CD14-positive monocyte (primary cell): Measurements from ENCODE around the gene ARHGEF37. TPM values are rescaled to one million over a fixed set of nuclear protein-coding genes. Genes with fewer than 3 reads are reported as not detected.

ENCODE experiments used
- DNase-seq, 3 donors: peaks; one replicate each; pipeline ENCODE4 v3.0.0-alpha.2; 2011 to 2022
- H2AFZ ChIP-seq: 2 replicates; pipeline ENCODE4 v1.6.0; 2012; ENCODE audit warnings: mild to moderate bottlenecking, low read depth, low read length, inconsistent platforms; ENCODE audit not compliant: insufficient read depth, poor library complexity, severe bottlenecking
- H3K27ac ChIP-seq, 2 donors: 1 replicate in 1 of 2; 2 replicates in 1 of 2; pipeline ENCODE4 v1.5.1; 2012 to 2013; ENCODE audit warnings: low read length in 2 of 2, control low read depth in 1 of 2, inconsistent platforms in 1 of 2, low read depth in 1 of 2, mild to moderate bottlenecking in 1 of 2
- H3K27me3 ChIP-seq, 2 donors: one replicate each; pipeline versions ENCODE4 v1.6.0 to v1.6.1; 2011 to 2013; ENCODE audit warnings: low read length in 2 of 2; ENCODE audit not compliant: control insufficient read depth in 2 of 2, insufficient read depth in 2 of 2
- H3K36me3 ChIP-seq, 2 donors: replicated peaks in 1 of 2; 1 replicate in 1 of 2; 2 replicates in 1 of 2; pipeline versions ENCODE4 v1.5.1 to v1.6.1; 2012 to 2013; ENCODE audit warnings: low read length in 2 of 2, control low read depth in 1 of 2, inconsistent platforms in 1 of 2, mild to moderate bottlenecking in 1 of 2; ENCODE audit not compliant: insufficient read depth in 2 of 2, control insufficient read depth in 1 of 2
- H3K4me1 ChIP-seq, 2 donors: 1 replicate in 1 of 2; 2 replicates in 1 of 2; pipeline versions ENCODE4 v1.5.1 to v1.6.1; 2012 to 2013; ENCODE audit warnings: low read length in 2 of 2, control low read depth in 1 of 2, inconsistent platforms in 1 of 2, mild to moderate bottlenecking in 1 of 2, moderate library complexity in 1 of 2; ENCODE audit not compliant: insufficient read depth in 2 of 2, control insufficient read depth in 1 of 2
- H3K4me2 ChIP-seq: replicated peaks from 2 replicates; pipeline ENCODE3; 2012; ENCODE audit warnings: low read length, moderate library complexity, mild to moderate bottlenecking; ENCODE audit not compliant: poor library complexity, severe bottlenecking; ENCODE audit errors: extremely low read depth
- H3K4me3 ChIP-seq, 3 experiments: fragments of 200-600 bp in 1 of 3; sonication (generic) in 1 of 3; replicated peaks in 1 of 3; 1 replicate in 2 of 3; 2 replicates in 1 of 3; pipeline ENCODE4 v1.5.1; 2011 to 2013; ENCODE audit warnings: low read length in 3 of 3, mild to moderate bottlenecking in 3 of 3, control low read depth in 2 of 3, low read depth in 2 of 3, inconsistent platforms in 1 of 3, moderate library complexity in 1 of 3
- H3K79me2 ChIP-seq: 2 replicates; pipeline ENCODE4 v1.6.0; 2012; ENCODE audit warnings: mild to moderate bottlenecking, control low read depth, inconsistent platforms, low read length, moderate library complexity; ENCODE audit not compliant: insufficient read depth
- H3K9ac ChIP-seq: 2 replicates; pipeline ENCODE4 v1.6.0; 2017; ENCODE audit warnings: low read length, mild to moderate bottlenecking; ENCODE audit not compliant: insufficient read depth, poor library complexity, severe bottlenecking
- H3K9me3 ChIP-seq, 2 donors: replicated peaks in 1 of 2; 1 replicate in 1 of 2; 2 replicates in 1 of 2; pipeline versions ENCODE4 v1.5.1 to v1.6.1; 2012 to 2013; ENCODE audit warnings: low read length in 2 of 2, control low read depth in 1 of 2; ENCODE audit not compliant: control insufficient read depth in 1 of 2, insufficient read depth in 1 of 2
- H4K20me1 ChIP-seq: 2 replicates; pipeline ENCODE4 v1.6.0; 2012; ENCODE audit warnings: mild to moderate bottlenecking, low read length, control low read depth, moderate library complexity; ENCODE audit not compliant: insufficient read depth
- H3K27ac Mint-ChIP-seq, 7 donors: one replicate each; pipeline ENCODE4 v1.8.0; 2020; ENCODE audit warnings: mild to moderate bottlenecking in 7 of 7, mixed read lengths in 7 of 7, moderate library complexity in 6 of 7, inconsistent platforms in 2 of 7
- H3K27me3 Mint-ChIP-seq, 3 donors: one replicate each; pipeline ENCODE4 v1.8.0; 2021 to 2022; ENCODE audit warnings: low read depth in 3 of 3, mild to moderate bottlenecking in 3 of 3, mixed read lengths in 3 of 3, moderate library complexity in 3 of 3, inconsistent platforms in 1 of 3
- H3K36me3 Mint-ChIP-seq, 2 donors: one replicate each; pipeline ENCODE4 v1.8.0; 2020; ENCODE audit warnings: mixed read lengths in 2 of 2, inconsistent platforms in 1 of 2, mild to moderate bottlenecking in 1 of 2
- H3K4me1 Mint-ChIP-seq: one replicate; pipeline ENCODE4 v1.8.0; 2020; ENCODE audit warnings: mild to moderate bottlenecking, mixed read lengths
- H3K4me3 Mint-ChIP-seq, 2 donors: one replicate each; pipeline ENCODE4 v1.8.0; 2020; ENCODE audit warnings: mild to moderate bottlenecking in 2 of 2, mixed read lengths in 2 of 2, moderate library complexity in 1 of 2
- H3K9me3 Mint-ChIP-seq, 7 donors: one replicate each; pipeline ENCODE4 v1.8.0; 2020 to 2022; ENCODE audit warnings: mixed read lengths in 7 of 7, mild to moderate bottlenecking in 6 of 7, moderate library complexity in 6 of 7, inconsistent platforms in 2 of 7
- CTCF ChIP-seq: fragments of 200-600 bp; IDR thresholded peaks from one replicate; pipeline ENCODE4 v1.8.0; 2022; ENCODE audit warnings: antibody characterized with exemption, mild to moderate bottlenecking
- whole genome bisulfite sequencing: methylation state at CpG from one replicate; pipeline ENCODE4 v1.1.5; 2013; ENCODE audit warnings: missing lambda C conversion rate; ENCODE audit not compliant: insufficient coverage; 5-methylcytosine and 5-hydroxymethylcytosine counted together
- intact Hi-C, 2 donors: fragments of 100-400 bp; cut with micrococcal nuclease; formaldehyde crosslinking; loops; one replicate each; pipeline versions ENCODE4 v1.15.0 to v1.15.1; 2023
- polyA plus RNA-seq, 3 donors: library from polyadenylated mRNA; depleted of rRNA in 1 of 3; unstranded in 2 of 3; stranded (reverse) in 1 of 3; fragments of 300-500 nt in 2 of 3; fragments of >200 nt in 1 of 3; fragmentation: Illumina TruSeq in 2 of 3; gene quantifications; 1 replicate in 2 of 3; 2 replicates in 1 of 3; pipeline ENCODE4 v1.2.3, GENCODE V29; 2012 to 2021

The ARHGEF37 gene
- polyA plus RNA-seq, 3 donors, result not detected

- Histone ChIP-seq H3K36me3 (peaks cover 52 to 82% of the 10 kb centered on the region in 2 donors), H4K20me1 (peaks cover 97% of the 10 kb centered on the region), H3K4me1 (peaks cover 11 to 12% of the 10 kb centered on the region in 2 donors), H3K4me3 (no peak overlapping the region), H3K4me2 (no peak overlapping the region), H3K9me3 (no peaks in the 10 kb centered on the region), H3K27me3 (no peaks in the 10 kb centered on the region), H2AFZ (no peak overlapping the region), H3K9ac (no peak overlapping the region), H3K79me2 (peaks cover 99% of the 10 kb centered on the region), H3K27ac (no peak overlapping the region)
- no peak for DNase-seq
- TF ChIP-seq CTCF, result no peak
- Mint-ChIP-seq H3K9me3 (no peaks in the 10 kb centered on the region), H3K27ac (peak overlapping the region in 2 of 7 donors; percentile 26 to 54), H3K4me3 (no peak overlapping the region), H3K27me3 (no peaks in the 10 kb centered on the region), H3K4me1 (peaks cover 19% of the 10 kb centered on the region), H3K36me3 (peaks cover 43 to 73% of the 10 kb centered on the region in 2 donors)
- 95% methylated on average over 5 of the region's 6 CpGs for WGBS
- intact Hi-C loops, result no loop called here
Measured at GRCh38 chr5:149541893-149542292, 39.4 kb upstream of the ARHGEF37 start.

GRCh38 chr5:149543361-149544027, 37.8 kb upstream of the ARHGEF37 start:
- H3K27ac Mint-ChIP-seq, result peak overlapping the region in 6 of 7 donors; percentile 43 to 81 (median 78)
- no peaks in the 10 kb centered on the region for H3K9me3 Mint-ChIP-seq
- H3K36me3 Mint-ChIP-seq, result peaks cover 46 to 73% of the 10 kb centered on the region in 2 donors
- Histone ChIP-seq H3K9me3 (no peaks in the 10 kb centered on the region), H3K9ac (no peak overlapping the region), H3K4me3 (no peak overlapping the region), H4K20me1 (peaks cover 97% of the 10 kb centered on the region), H3K36me3 (peaks cover 50 to 82% of the 10 kb centered on the region in 2 donors), H3K27me3 (no peaks in the 10 kb centered on the region), H2AFZ (no peak overlapping the region), H3K27ac (no peak overlapping the region), H3K4me1 (peaks cover 16 to 22% of the 10 kb centered on the region in 2 donors), H3K79me2 (peaks cover 99% of the 10 kb centered on the region), H3K4me2 (no peak overlapping the region)
- no CpG with 5 or more reads among the region's 8 CpGs for WGBS
- H3K4me1 Mint-ChIP-seq, result peaks cover 26% of the 10 kb centered on the region
- peaks cover 0 to 2% (median 0%) of the 10 kb centered on the region in 3 donors for H3K27me3 Mint-ChIP-seq
- DNase-seq, result no peak
- no peak for TF ChIP-seq CTCF
- intact Hi-C loops, result no loop called here
- H3K4me3 Mint-ChIP-seq, result no peak overlapping the region
